Activated CD8-positive, alpha-beta memory T cell treated with anti-CD3 and anti-CD28 coated beads for 36 hours (primary cell): ENCODE results near the gene GHRHR. TPM values are rescaled to one million over a fixed set of nuclear protein-coding genes. Genes with fewer than 3 reads are reported as not detected.

ENCODE experiments used
- CTCF ChIA-PET: fragments of 350-600 bp; sonication (Branson Sonifier 250); formaldehyde crosslinking; loops from one replicate; lab custom pipeline; 2021; ENCODE audit warnings: antibody characterized with exemption; lab: Charles Lee
- POLR2A ChIA-PET: fragments of 350-600 bp; sonication (Branson Sonifier 250); formaldehyde crosslinking; loops from one replicate; lab custom pipeline; 2021; ENCODE audit warnings: antibody characterized with exemption; lab: Charles Lee
- total RNA-seq, 2 experiments: library from RNA; stranded (reverse); gene quantifications; one replicate each; pipeline ENCODE4 v1.2.3, GENCODE V29; 2021

GHRHR gene
- total RNA-seq, 2 experiments from 2014 or later, result not detected

- POLR2A ChIA-PET, result no interaction called here
- CTCF ChIA-PET, result no interaction called here
Observed at GRCh38 chr7:30927040-30927439, 36.7 kb upstream of the GHRHR start.

- CTCF ChIA-PET, result no interaction called here
- POLR2A ChIA-PET, result no interaction called here
Observed at GRCh38 chr7:30927559-30927958, 36.2 kb upstream of the GHRHR start.

- POLR2A ChIA-PET, result no interaction called here
- CTCF ChIA-PET, result no interaction called here
Observed at GRCh38 chr7:30928254-30928872, 35.4 kb upstream of the GHRHR start.

DNA sequence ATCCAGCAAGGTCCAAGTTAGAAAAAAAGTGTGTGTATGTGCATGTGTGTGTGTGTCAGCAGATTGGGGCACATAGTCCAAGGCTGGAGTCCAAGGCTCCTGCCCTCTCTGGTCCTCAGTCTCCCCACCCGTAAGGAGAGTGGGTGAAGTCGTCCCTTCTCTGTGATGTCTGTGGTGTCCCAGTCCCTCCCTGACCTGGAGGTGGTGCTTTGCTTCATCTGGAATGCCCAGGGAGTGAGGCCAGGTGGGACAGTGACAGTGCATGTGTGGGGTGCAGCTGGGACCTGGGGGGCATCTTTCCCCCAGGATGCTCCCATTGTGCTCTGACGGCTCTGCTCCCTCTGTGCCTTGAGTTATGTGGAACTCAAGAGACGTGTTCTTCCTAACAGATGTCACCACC is 34.1 kb upstream of the GHRHR start:
- POLR2A ChIA-PET, result no interaction called here

DNA sequence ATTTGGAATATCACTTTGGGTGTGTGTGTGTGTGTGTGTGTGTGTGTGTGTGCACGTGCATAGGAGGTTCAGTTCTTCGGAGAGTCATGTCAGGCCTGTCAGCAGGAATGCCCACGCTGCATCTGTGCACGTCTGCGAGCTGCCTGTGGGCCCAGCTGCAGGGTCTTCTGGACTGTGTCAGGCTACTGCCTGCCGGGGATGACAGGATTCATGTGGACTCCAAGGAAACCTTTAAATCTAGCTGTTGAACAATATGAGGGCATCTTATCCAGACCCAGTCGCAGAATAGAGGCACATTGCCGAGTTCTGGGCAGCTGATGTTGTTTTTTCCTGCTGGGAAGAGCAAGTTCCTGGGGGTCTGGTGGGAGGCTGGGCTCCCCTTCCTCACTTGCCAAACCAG is 33.1 kb upstream of the GHRHR start:
- CTCF ChIA-PET, result interaction anchor here (0.7 kb wide), 1 partner anchor 103 kb away, joined by 3 read pairs; no protein-coding TSS in a partner anchor
- POLR2A ChIA-PET, result no interaction called here

More for the DNA sequence above, 34.1 kb upstream of the GHRHR start:
- CTCF ChIA-PET, result interaction anchor here (0.7 kb wide), 1 partner anchor 104 kb away, joined by 3 read pairs; no protein-coding TSS in a partner anchor

DNA sequence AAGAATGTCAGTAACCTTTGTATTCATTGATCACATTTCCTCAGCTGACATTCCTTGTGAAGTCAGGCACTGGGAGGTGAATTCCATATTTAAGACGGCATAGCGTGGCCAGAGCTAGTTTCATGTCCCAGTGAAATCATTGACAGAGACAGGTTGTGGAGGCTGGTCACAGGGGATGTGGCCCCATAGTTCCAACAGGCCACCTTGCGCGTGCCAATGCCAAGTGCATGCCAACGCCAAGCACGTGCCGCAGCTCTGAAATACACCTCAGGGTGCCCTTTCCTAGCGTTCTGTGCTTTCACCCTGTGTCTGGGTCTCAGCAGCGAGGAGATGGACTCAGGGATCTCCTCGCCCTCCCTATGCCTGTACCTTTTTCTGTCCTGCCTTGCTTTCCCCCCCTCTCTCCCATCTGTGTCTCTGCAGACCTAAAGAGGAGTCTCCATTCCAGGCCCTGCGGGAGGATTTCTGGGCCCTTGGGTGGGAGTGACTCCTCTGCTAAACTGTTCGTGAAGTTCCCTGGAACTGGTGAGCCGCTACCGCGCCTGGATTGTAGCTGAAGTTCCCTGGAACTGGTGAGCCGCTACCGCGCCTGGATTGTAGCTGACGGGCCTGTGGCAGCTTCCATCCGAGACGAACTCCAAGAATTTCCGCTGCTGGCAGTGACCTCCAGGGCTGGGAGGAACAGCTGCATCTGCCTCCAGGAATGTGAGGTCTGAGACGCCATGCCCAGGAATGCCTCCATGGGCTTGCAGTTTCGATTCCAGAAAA is 32.4 kb upstream of the GHRHR start:
- POLR2A ChIA-PET, result no interaction called here
- CTCF ChIA-PET, result no interaction called here

- POLR2A ChIA-PET, result no interaction called here
- CTCF ChIA-PET, result no interaction called here
Observed at GRCh38 chr7:30931929-30932540, 31.7 kb upstream of the GHRHR start.

- POLR2A ChIA-PET, result no interaction called here
- CTCF ChIA-PET, result no interaction called here
Observed at GRCh38 chr7:30932562-30932961, 31.2 kb upstream of the GHRHR start.

- CTCF ChIA-PET, result no interaction called here
- POLR2A ChIA-PET, result no interaction called here
Observed at GRCh38 chr7:30933124-30933974, 30.4 kb upstream of the GHRHR start.

DNA sequence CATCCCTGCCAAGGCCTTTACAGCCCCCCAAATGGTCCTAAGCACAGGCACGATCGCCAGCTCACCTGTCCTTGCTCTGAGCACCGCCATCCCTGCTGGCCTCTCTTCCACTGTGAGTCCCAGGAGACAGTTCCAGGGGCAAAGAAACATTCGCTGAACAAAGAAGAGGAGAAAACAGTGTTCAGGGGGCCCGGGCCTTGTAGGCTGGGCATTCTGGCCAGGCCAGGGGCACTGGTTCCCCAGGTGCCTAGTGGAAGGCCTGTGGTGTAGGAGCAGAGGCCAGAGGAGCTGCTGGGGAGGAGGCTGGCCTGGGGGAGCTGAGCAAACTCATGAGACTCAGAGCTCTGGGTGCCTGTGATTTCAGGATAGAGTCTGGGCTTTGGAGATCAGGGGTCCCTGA is 29.5 kb upstream of the GHRHR start:
- CTCF ChIA-PET, result no interaction called here
- POLR2A ChIA-PET, result no interaction called here

DNA sequence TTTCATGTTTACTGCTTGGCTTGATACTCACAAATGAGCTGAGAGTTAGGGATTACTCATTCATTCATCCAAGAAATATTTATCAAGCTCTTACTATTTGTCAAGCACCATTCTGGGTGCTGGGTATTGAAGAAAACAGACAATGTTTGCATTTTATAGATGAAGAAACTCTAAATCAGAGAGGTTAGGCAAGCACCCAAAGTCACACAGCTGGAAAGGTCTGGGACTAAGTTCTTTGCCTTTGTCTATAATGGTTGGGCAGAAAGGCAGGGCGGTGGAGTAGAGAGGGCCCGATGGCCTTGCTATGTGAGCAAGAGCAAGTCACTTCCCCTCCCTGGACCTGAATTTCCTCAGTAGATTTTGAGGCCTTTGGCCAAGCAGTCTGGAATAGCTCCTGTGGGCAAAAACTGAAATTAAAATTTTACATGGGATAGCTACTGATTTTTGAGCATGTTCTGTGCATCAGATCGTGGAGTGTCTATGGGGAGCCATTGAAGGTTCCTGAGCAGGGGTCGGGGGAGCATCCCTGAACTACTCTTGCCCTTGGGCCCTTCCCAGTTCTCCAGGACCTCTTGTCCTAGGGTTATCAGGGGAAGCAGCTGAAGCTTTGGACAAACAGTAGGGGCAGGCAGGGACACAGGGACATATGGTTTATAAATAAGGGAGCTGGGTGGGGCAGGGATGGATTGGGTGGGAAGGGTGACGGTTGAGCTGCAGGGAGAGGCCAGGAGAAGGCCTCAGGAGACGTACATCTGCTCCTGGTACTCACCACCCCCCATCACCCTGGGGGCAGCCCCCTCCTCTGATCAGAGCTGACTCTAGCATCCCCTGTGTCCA is 28.8 kb upstream of the GHRHR start:
- CTCF ChIA-PET, result no interaction called here
- POLR2A ChIA-PET, result no interaction called here

GRCh38 chr7:30935569-30935877 is 28.2 kb upstream of the GHRHR start:
- POLR2A ChIA-PET, result no interaction called here
- CTCF ChIA-PET, result no interaction called here

DNA sequence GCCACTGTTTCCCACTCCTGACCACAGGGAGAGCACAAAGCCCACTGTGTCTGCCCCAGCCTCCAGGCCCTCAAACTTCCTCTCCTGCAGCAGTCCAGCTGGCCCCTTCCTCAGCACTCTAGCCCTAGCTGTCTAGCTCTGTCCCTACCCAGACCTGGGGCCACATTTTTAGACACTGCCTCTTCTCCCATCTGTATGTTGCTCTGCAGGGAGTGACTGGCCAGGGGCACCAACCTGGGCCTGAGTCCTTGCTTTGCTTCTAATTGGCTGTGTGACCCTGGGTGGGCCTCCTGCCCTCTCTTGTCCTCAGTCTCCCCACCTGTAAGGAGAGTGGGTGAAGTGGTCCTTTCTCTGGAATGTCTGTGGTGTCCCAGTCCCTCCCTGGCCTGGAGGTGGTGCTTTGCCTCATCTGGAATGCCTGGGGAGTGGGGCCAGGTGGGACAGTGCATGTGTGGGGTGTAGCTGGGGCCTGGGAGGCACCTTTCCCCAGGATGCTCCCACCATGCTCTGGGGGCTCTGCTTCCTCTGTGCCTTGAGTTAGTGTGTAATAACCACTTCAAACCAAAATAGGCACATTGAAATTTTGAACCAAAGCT is 27.0 kb upstream of the GHRHR start:
- CTCF ChIA-PET, result no interaction called here
- POLR2A ChIA-PET, result no interaction called here

DNA sequence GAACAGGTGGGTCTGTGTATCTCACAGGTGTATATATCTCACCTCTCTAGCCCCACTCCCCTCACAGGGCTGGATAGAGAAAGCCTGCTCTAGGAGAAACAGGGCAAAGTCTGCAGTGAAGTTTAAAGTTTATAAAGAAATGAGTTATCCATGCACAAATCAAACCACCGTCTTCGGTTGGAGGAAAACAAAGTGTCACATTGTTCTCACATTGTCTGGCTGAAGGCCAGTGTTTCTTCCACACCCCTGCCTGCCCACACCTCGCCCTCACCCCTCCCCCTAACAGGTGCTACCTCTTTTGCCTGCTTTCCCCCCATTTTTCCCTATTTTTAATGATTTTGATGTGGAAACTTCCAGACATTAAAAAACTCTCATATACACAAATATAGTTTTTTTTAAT is 26.3 kb upstream of the GHRHR start:
- ChIA-PET CTCF (interaction anchor here (0.6 kb wide), 1 partner anchor 690 kb away, joined by 3 read pairs; no protein-coding TSS in a partner anchor), POLR2A (no interaction called here)

DNA sequence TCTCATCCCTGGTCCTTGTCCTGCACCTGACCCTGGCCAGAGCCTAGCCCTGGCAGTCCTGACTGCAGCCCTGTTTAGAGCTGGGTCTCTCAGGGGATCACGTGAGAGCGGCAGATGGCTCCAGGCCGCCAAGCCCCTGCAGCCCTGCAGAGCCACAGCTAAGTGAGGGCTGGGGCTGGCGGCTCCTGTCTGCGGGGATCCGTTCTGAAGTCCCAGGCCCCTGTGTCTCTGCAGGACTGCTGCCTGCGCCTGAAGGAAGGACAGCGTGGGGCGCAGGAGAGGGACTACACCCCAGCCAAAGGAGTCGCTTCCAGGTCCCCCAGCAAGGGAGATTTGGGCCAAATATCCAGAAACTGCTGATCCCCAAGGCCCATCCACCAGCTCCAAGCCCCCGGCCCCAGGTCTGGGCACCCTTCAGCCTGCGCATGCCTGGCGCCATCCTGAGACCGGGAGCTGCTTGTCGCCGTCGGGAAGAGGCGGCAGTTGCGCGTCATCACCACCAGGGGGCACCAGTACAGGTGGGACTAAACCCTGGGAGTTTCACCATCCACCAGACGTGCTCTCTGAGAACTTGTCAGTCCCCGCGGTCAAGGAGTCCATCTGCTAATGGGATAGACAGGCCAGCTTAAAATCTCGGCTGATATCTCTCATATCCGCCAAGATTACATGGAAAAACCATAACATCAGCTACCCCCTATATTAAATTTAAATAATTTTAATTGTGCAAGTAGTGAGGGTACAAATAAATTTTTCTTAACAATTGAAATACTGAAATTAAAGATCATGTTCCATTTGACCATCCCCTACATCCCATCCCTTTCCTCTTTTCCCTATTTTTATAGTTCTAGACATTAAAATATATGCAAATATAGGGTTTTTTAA is 25.1 kb upstream of the GHRHR start:
- ChIA-PET CTCF (interaction anchor here (0.8 to 1.3 kb wide), 3 partner anchors 35 to 143 kb away, joined by 3 read pairs; no protein-coding TSS in a partner anchor), POLR2A (no interaction called here)

- POLR2A ChIA-PET, result no interaction called here
- CTCF ChIA-PET, result no interaction called here
Observed at GRCh38 chr7:30941582-30942323, 22.0 kb upstream of the GHRHR start.

DNA sequence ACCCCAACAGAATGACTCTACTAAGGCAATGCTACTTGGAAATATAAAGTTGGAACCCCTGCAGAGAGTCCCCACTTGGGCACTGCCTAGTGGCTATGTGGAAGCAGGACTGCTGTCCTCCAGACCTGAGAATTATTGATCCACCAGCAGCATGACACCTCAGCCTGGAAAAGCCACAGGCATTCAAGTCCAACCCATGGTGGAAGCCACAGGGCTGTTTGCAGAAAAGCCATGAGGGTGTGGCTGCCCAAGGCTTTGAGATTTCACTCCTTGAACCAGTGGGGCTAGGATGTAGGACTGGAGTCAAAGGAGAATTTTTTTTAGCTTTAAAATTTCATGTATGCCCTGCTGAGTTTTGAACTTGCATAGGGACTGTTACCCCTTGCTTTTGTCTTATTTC is 13.6 kb upstream of the GHRHR start:
- CTCF ChIA-PET, result no interaction called here
- POLR2A ChIA-PET, result no interaction called here
